GM18951 (cell line): Measurements from ENCODE around the gene ACSL5.

ENCODE experiments used
- POLR2A ChIP-seq: IDR thresholded peaks from 4 replicates; pipeline ENCODE4 v1.6.1; 2011; ENCODE audit warnings: mild to moderate bottlenecking; ENCODE audit not compliant: insufficient read length, insufficient read depth; ENCODE audit errors: extremely low read depth
- in situ Hi-C: fragments of 300-500 bp; cut with MboI; formaldehyde crosslinking; loops from one replicate; pipeline ENCODE4 v1.12.0; 2022; ENCODE audit warnings: low sequenced_read_pairs, mixed read lengths, inconsistent platforms; ENCODE audit not compliant: unreplicated experiment

The ACSL5 gene

GRCh38 chr10:112456533-112456932, 82.6 kb downstream of the ACSL5 start:
- in situ Hi-C loops, result loop anchor here (25.0 kb wide), 1 partner anchor 931 kb away; no protein-coding TSS in a partner anchor
- TF ChIP-seq POLR2A, result no peak

GRCh38 chr10:112460366-112460765, 86.5 kb downstream of the ACSL5 start:
- in situ Hi-C loops, result loop anchor here (25.0 kb wide), 1 partner anchor 927 kb away; no protein-coding TSS in a partner anchor
- TF ChIP-seq POLR2A, result no peak

- in situ Hi-C loops, result loop anchor here (25.0 kb wide), 1 partner anchor 926 kb away; no protein-coding TSS in a partner anchor
- TF ChIP-seq POLR2A, result no peak
Observed at GRCh38 chr10:112461029-112461887, 87.3 kb downstream of the ACSL5 start.

GRCh38 chr10:112464074-112464473, 90.2 kb downstream of the ACSL5 start:
- in situ Hi-C loops, result loop anchor here (25.0 kb wide), 1 partner anchor 923 kb away; no protein-coding TSS in a partner anchor

GRCh38 chr10:112465299-112465883, 91.5 kb downstream of the ACSL5 start:
- in situ Hi-C loops, result loop anchor here (25.0 kb wide), 1 partner anchor 922 kb away; no protein-coding TSS in a partner anchor
- TF ChIP-seq POLR2A, result no peak

- TF ChIP-seq POLR2A, result no peak
- in situ Hi-C loops, result loop anchor here (25.0 kb wide), 1 partner anchor 920 kb away; no protein-coding TSS in a partner anchor
Observed at GRCh38 chr10:112466802-112467201, 92.9 kb downstream of the ACSL5 start.

- no peak for TF ChIP-seq POLR2A
- in situ Hi-C loops, result loop anchor here (25.0 kb wide), 1 partner anchor 920 kb away; no protein-coding TSS in a partner anchor
Observed at GRCh38 chr10:112467541-112468075, 93.7 kb downstream of the ACSL5 start.

GRCh38 chr10:112471878-112472487, 98.1 kb downstream of the ACSL5 start:
- no peak for TF ChIP-seq POLR2A
- in situ Hi-C loops, result loop anchor here (25.0 kb wide), 1 partner anchor 915 kb away; no protein-coding TSS in a partner anchor

GRCh38 chr10:112475575-112476218, 101.8 kb downstream of the ACSL5 start:
- no peak for TF ChIP-seq POLR2A
- in situ Hi-C loops, result no loop called here
